Adipose tissue (tissue), 3 donors: ENCODE measurements around the gene MCTP1. TPM values are rescaled to one million over a fixed set of nuclear protein-coding genes. Genes with fewer than 3 reads are reported as not detected.
"Not testable (repeated sequence)": the region's sequence is repeated elsewhere in the genome, so short reads cannot be mapped to it uniquely, and the experiment has no call there.

Experiments used
- H3K27ac ChIP-seq: one replicate; pipeline ENCODE4 v1.5.1; 2013; ENCODE audit warnings: low read depth, low read length
- WGBS, 3 donors: extraction: QIAGEN DNeasy Blood & Tissue Kit; methylation state at CpG; one replicate each; pipeline ENCODE4 v1.1.7; 2013; 5-methylcytosine and 5-hydroxymethylcytosine counted together
- polyA plus RNA-seq, 3 donors: library from polyadenylated mRNA; stranded (reverse); fragments of 200-250 nt; gene quantifications; one replicate each; pipeline ENCODE4 v1.2.3, GENCODE V29; 2013
- donor health status: healthy with polysubstance abuse.
- donor health status: Bipolar disorder and iron deficiency.
- donor health status: healthy.

The MCTP1 gene
- polyA plus RNA-seq, 3 donors, result 1.5 to 14.9 (median 13.3) TPM

GRCh38 chr5:95149387-95149786, 135.5 kb downstream of the MCTP1 start:
- 74 to 88% (median 87%) methylated on average over 4 of the region's 4 CpGs for WGBS, 3 donors
- H3K27ac ChIP-seq, result no peak overlapping the region

GRCh38 chr5:95148453-95148852, 136.4 kb downstream of the MCTP1 start:
- H3K27ac ChIP-seq, result no peak overlapping the region

GRCh38 chr5:95143858-95144257, 141.0 kb downstream of the MCTP1 start:
- WGBS, 3 donors, result 76 to 93% (median 88%) methylated on average over 2 of the region's 2 CpGs
- not testable (repeated sequence) for H3K27ac ChIP-seq

GRCh38 chr5:95142145-95142544, 142.7 kb downstream of the MCTP1 start:
- H3K27ac ChIP-seq, result no peak overlapping the region
- WGBS, 3 donors, result 56 to 67% (median 62%) methylated on average over 3 of the region's 3 CpGs

- 61 to 85% (median 79%) methylated on average over 3 of the region's 3 CpGs for WGBS, 3 donors
Observed at GRCh38 chr5:95141141-95141540, 143.8 kb downstream of the MCTP1 start.

GRCh38 chr5:95134326-95134725, 150.6 kb downstream of the MCTP1 start:
- H3K27ac ChIP-seq, result no peak overlapping the region
- 72 to 87% (median 83%) methylated on average over 3 of the region's 3 CpGs for WGBS, 3 donors

More at GRCh38 chr5:95141141-95141540, 143.8 kb downstream of the MCTP1 start:
- H3K27ac ChIP-seq, result no peak overlapping the region

- no peak overlapping the region for H3K27ac ChIP-seq
- WGBS, 3 donors, result 58 to 87% (median 83%) methylated on average over 1 of the region's 1 CpG
Observed at GRCh38 chr5:95132096-95132495, 152.8 kb downstream of the MCTP1 start.

GRCh38 chr5:95130941-95131340, 154.0 kb downstream of the MCTP1 start:
- WGBS, 3 donors, result 68 to 75% (median 72%) methylated on average over 3 of the region's 3 CpGs
- no peak overlapping the region for H3K27ac ChIP-seq

- WGBS, 3 donors, result 89 to 95% (median 91%) methylated on average over 1 of the region's 1 CpG
- H3K27ac ChIP-seq, result no peak overlapping the region
Observed at GRCh38 chr5:95124731-95125130, 160.2 kb downstream of the MCTP1 start.

GRCh38 chr5:95124101-95124500, 160.8 kb downstream of the MCTP1 start:
- no peak overlapping the region for H3K27ac ChIP-seq
- 71 to 82% (median 78%) methylated on average over 2 of the region's 2 CpGs for WGBS, 3 donors

- 65 to 87% (median 83%) methylated on average over 1 of the region's 1 CpG for WGBS, 3 donors
- no peak overlapping the region for H3K27ac ChIP-seq
Observed at GRCh38 chr5:95114902-95115301, 170.0 kb downstream of the MCTP1 start.

- 71 to 89% (median 87%) methylated on average over 4 of the region's 4 CpGs for WGBS, 3 donors
- no peak overlapping the region for H3K27ac ChIP-seq
Observed at GRCh38 chr5:95114305-95114704, 170.6 kb downstream of the MCTP1 start.

GRCh38 chr5:95113489-95113888, 171.4 kb downstream of the MCTP1 start:
- WGBS, 3 donors, result 44 to 75% (median 70%) methylated on average over 4 of the region's 4 CpGs
- no peak overlapping the region for H3K27ac ChIP-seq

GRCh38 chr5:95111141-95111540, 173.8 kb downstream of the MCTP1 start:
- no peak overlapping the region for H3K27ac ChIP-seq

GRCh38 chr5:95110118-95110517, 174.8 kb downstream of the MCTP1 start:
- no peak overlapping the region for H3K27ac ChIP-seq
- 62 to 67% (median 63%) methylated on average over 1 of the region's 1 CpG for WGBS, 3 donors

GRCh38 chr5:95107138-95107537, 177.8 kb downstream of the MCTP1 start:
- H3K27ac ChIP-seq, result no peak overlapping the region
- 70 to 93% (median 90%) methylated on average over 2 of the region's 2 CpGs for WGBS, 3 donors

- WGBS, 3 donors, result 73 to 92% (median 91%) methylated on average over 1 of the region's 1 CpG
- no peak overlapping the region for H3K27ac ChIP-seq
Observed at GRCh38 chr5:95105638-95106037, 179.3 kb downstream of the MCTP1 start.

- 83 to 96% (median 87%) methylated on average over 1 of the region's 1 CpG for WGBS, 3 donors
- no peak overlapping the region for H3K27ac ChIP-seq
Observed at GRCh38 chr5:95102687-95103086, 182.2 kb downstream of the MCTP1 start.

GRCh38 chr5:95102080-95102479, 182.8 kb downstream of the MCTP1 start:
- no peak overlapping the region for H3K27ac ChIP-seq
- 85 to 100% (median 91%) methylated on average over 1 of the region's 1 CpG for WGBS, 3 donors

GRCh38 chr5:95100551-95100950, 184.3 kb downstream of the MCTP1 start:
- no peak overlapping the region for H3K27ac ChIP-seq
- WGBS, 3 donors, result 75 to 81% (median 80%) methylated on average over 1 of the region's 1 CpG

- no peak overlapping the region for H3K27ac ChIP-seq
- 54 to 81% (median 72%) methylated on average over 2 of the region's 2 CpGs for WGBS, 3 donors
Observed at GRCh38 chr5:95098012-95098411, 186.9 kb downstream of the MCTP1 start.
